K562 (cell line): ENCODE data around the gene PPIA. TPM values are rescaled to one million over a fixed set of nuclear protein-coding genes. Genes with fewer than 3 reads are reported as not detected.

Experiments
- CBFB ChIP-seq: sonication (generic); formaldehyde crosslinking; IDR thresholded peaks from 2 replicates; pipeline ENCODE4 v1.4.0; 2020; ENCODE audit warnings: mild to moderate bottlenecking, missing genetic modification reagents
- GATA2 ChIP-seq: sonication (generic); formaldehyde crosslinking; IDR thresholded peaks from 2 replicates; pipeline ENCODE4 v1.4.0; 2020; ENCODE audit warnings: mild to moderate bottlenecking, missing genetic modification reagents
- NKRF ChIP-seq: fragments of 450-650 bp; IDR thresholded peaks from 2 replicates; pipeline ENCODE4 v1.6.1; 2016; ENCODE audit warnings: borderline replicate concordance
- PBX2 ChIP-seq, 2 experiments: IDR thresholded peaks in 1 of 2; conservative IDR thresholded peaks in 1 of 2; 2 replicates each; pipeline ENCODE4 v1.6.1; 2016; ENCODE audit warnings: low read depth in 2 of 2, mild to moderate bottlenecking in 1 of 2, missing compliant biosample characterization in 1 of 2, missing genetic modification characterization in 1 of 2, moderate library complexity in 1 of 2
- PURB ChIP-seq: sonication (generic); formaldehyde crosslinking; IDR thresholded peaks from 2 replicates; pipeline ENCODE4 v1.9.0; 2021; ENCODE audit warnings: low read depth, mild to moderate bottlenecking, missing genetic modification reagents
- REST ChIP-seq, 2 experiments: fragments of 450-650 bp; formaldehyde crosslinking in 1 of 2; IDR thresholded peaks; 2 replicates each; pipeline versions ENCODE4 v1.4.0 to v1.6.1; 2014 to 2020; ENCODE audit warnings: mild to moderate bottlenecking in 2 of 2, borderline replicate concordance in 1 of 2, low read depth in 1 of 2
- TARDBP ChIP-seq: fragments of 450-650 bp; IDR thresholded peaks from 2 replicates; pipeline ENCODE4 v1.6.1; 2016
- TEAD2 ChIP-seq: fragments of 450-650 bp; IDR thresholded peaks from 2 replicates; pipeline ENCODE4 v1.6.1; 2016; ENCODE audit warnings: missing genetic modification characterization, control low read depth, missing compliant biosample characterization
- THAP12 ChIP-seq: fragments of 250-450 bp; sonication (Bioruptor Pico); IDR thresholded peaks from 2 replicates; pipeline ENCODE4 v1.9.0; 2021; ENCODE audit warnings: mild to moderate bottlenecking, inconsistent platforms
- polyA plus RNA-seq, 8 experiments: library from polyadenylated mRNA; depleted of rRNA in 4 of 8; stranded (reverse) in 5 of 8; unstranded in 3 of 8; fragments of >200 nt; fragmentation: Nextera tagmentation in 2 of 8; fragmentation: Illumina TruSeq in 1 of 8; extraction: Ambion mirVana in 2 of 8; extraction: Trizol in 1 of 8; gene quantifications; 2 replicates each; pipeline versions ENCODE4 v1.2.1 to v1.2.3, GENCODE V29; 2011 to 2014; ENCODE audit warnings: inconsistent platforms in 1 of 8, missing spikeins in 1 of 8
- total RNA-seq, 7 experiments: library from RNA; depleted of rRNA in 6 of 7; stranded (reverse); fragments of >200 nt in 6 of 7; fragmentation: Illumina TruSeq in 2 of 7; extraction: Trizol in 2 of 7; gene quantifications; 2 replicates each; pipeline versions ENCODE4 v1.2.1 to v1.2.3, GENCODE V29; 2011 to 2021; ENCODE audit warnings: low replicate concordance in 1 of 7

Gene PPIA
- total and polyA plus RNA-seq, 9 of the 15 experiments (the other 6 are each of a cell fraction or from before 2014, with no cell fraction given), result 2,583 to 7,504 (median 3,973) TPM

- no peak; the same call in 1 of the 2 replicates for TF ChIP-seq REST (IDR thresholded peaks at IDR 0.05; ENCODE audit: borderline replicate concordance)
- 0 out of 2 replicates have a peak, but pooled peaks have one; percentile 12 for TF ChIP-seq REST (CRISPR knock-in tag; IDR thresholded peaks at IDR 0.05; ENCODE audit: low read depth)
- peak; percentile 83; the same call in 1 of the 2 replicates for TF ChIP-seq NKRF
- no peak for TF ChIP-seq TEAD2
- no peak for TF ChIP-seq GATA2 (CRISPR knock-in tag)
- no peak for TF ChIP-seq CBFB (CRISPR knock-in tag)
- TF ChIP-seq THAP12, result 0 out of 2 replicates have a peak, but pooled peaks have one; percentile 5
- TF ChIP-seq PBX2 (CRISPR knock-in tag; IDR thresholded peaks at IDR 0.05; ENCODE audit: low read depth), result peak; percentile 99
- TF ChIP-seq PBX2 (tag; conservative IDR thresholded peaks at IDR 0.05; ENCODE audit: low read depth), result peak; percentile 98
- TF ChIP-seq TARDBP, result no peak
- no peak for TF ChIP-seq PURB (CRISPR knock-in tag)
Measured at GRCh38 chr7:44796504-44797328, at the start of gene PPIA (continued).
